HepG2 (cell line): ENCODE data around the gene TOMM20. TPM values are rescaled to one million over a fixed set of nuclear protein-coding genes. Genes with fewer than 3 reads are reported as not detected.

Experiments used
- ATF2 ChIP-seq: sonication (generic); formaldehyde crosslinking; IDR thresholded peaks from 2 replicates; pipeline ENCODE4 v1.4.0; 2020; ENCODE audit warnings: missing genetic modification reagents
- CEBPG ChIP-seq: IDR thresholded peaks from 2 replicates; pipeline ENCODE4 v1.6.1; 2016
- CEBPZ ChIP-seq: IDR thresholded peaks from 2 replicates; pipeline ENCODE4 v1.6.1; 2012; ENCODE audit warnings: low read length, improper control_type of control experiment
- CERS6 ChIP-seq: sonication (generic); formaldehyde crosslinking; IDR thresholded peaks from 2 replicates; pipeline ENCODE4 v1.5.0; 2020; ENCODE audit warnings: missing genetic modification reagents
- DDIT3 ChIP-seq: sonication (generic); formaldehyde crosslinking; IDR thresholded peaks from 2 replicates; pipeline ENCODE4 v1.4.0; 2020; ENCODE audit warnings: mild to moderate bottlenecking, missing genetic modification reagents
- FOXA1 ChIP-seq, 2 experiments: fragments of 450-650 bp in 1 of 2; sonication (generic) in 1 of 2; formaldehyde crosslinking in 1 of 2; IDR thresholded peaks; 2 replicates each; pipeline versions ENCODE4 v1.4.0 to v1.6.1; 2016 to 2020; ENCODE audit warnings: missing genetic modification reagents in 1 of 2
- GZF1 ChIP-seq: sonication (generic); formaldehyde crosslinking; IDR thresholded peaks from 2 replicates; pipeline ENCODE4 v1.5.1; 2020; ENCODE audit warnings: mild to moderate bottlenecking, missing genetic modification reagents
- IRF2 ChIP-seq: IDR thresholded peaks from 2 replicates; pipeline ENCODE4 v1.6.1; 2018; ENCODE audit warnings: missing genetic modification reagents, missing compliant biosample characterization
- JUNB ChIP-seq: sonication (generic); formaldehyde crosslinking; IDR thresholded peaks from 2 replicates; pipeline ENCODE4 v1.8.0; 2022; ENCODE audit warnings: missing genetic modification reagents, mild to moderate bottlenecking, borderline replicate concordance
- MED1 ChIP-seq: sonication (generic); formaldehyde crosslinking; IDR thresholded peaks from 2 replicates; pipeline ENCODE4 v1.4.0; 2020; ENCODE audit warnings: missing genetic modification reagents
- MXD1 ChIP-seq: sonication (generic); formaldehyde crosslinking; IDR thresholded peaks from 2 replicates; pipeline ENCODE4 v1.4.0; 2020; ENCODE audit warnings: mild to moderate bottlenecking, missing genetic modification reagents
- NCOA5 ChIP-seq: sonication (generic); formaldehyde crosslinking; IDR thresholded peaks from 2 replicates; pipeline ENCODE4 v1.4.0; 2020; ENCODE audit warnings: missing genetic modification reagents
- PHB2 ChIP-seq: fragments of 450-650 bp; IDR thresholded peaks from 2 replicates; pipeline ENCODE4 v1.6.1; 2018; ENCODE audit not compliant: partially characterized antibody
- PRDM4 ChIP-seq: sonication (generic); formaldehyde crosslinking; IDR thresholded peaks from 2 replicates; pipeline ENCODE4 v1.9.0; 2021; ENCODE audit warnings: missing genetic modification reagents, borderline replicate concordance
- REXO4 ChIP-seq: sonication (generic); formaldehyde crosslinking; IDR thresholded peaks from 2 replicates; pipeline ENCODE4 v1.8.0; 2022; ENCODE audit warnings: missing genetic modification reagents, mild to moderate bottlenecking, borderline replicate concordance
- SRF ChIP-seq: IDR thresholded peaks from 2 replicates; pipeline ENCODE4 v1.6.1; 2011; ENCODE audit warnings: mild to moderate bottlenecking, low read depth, low read length, moderate library complexity
- TFDP2 ChIP-seq: sonication (generic); formaldehyde crosslinking; IDR thresholded peaks from 2 replicates; pipeline ENCODE4 v1.4.0; 2020; ENCODE audit warnings: missing genetic modification reagents
- ZNF232 ChIP-seq: sonication (generic); formaldehyde crosslinking; IDR thresholded peaks from 2 replicates; pipeline ENCODE4 v1.4.0; 2020; ENCODE audit warnings: missing genetic modification reagents, borderline replicate concordance
- ZNF274 ChIP-seq: sonication (generic); formaldehyde crosslinking; IDR thresholded peaks from 2 replicates; pipeline ENCODE4 v1.5.1; 2020; ENCODE audit warnings: mild to moderate bottlenecking, missing genetic modification reagents
- ZNF510 ChIP-seq: sonication (generic); formaldehyde crosslinking; IDR thresholded peaks from 2 replicates; pipeline ENCODE4 v1.4.0; 2020; ENCODE audit warnings: low read depth, mild to moderate bottlenecking, missing genetic modification reagents
- ZNF547 ChIP-seq: sonication (generic); formaldehyde crosslinking; IDR thresholded peaks from 2 replicates; pipeline ENCODE4 v1.5.1; 2020; ENCODE audit warnings: mild to moderate bottlenecking, missing genetic modification reagents
- polyA plus RNA-seq, 8 experiments: library from polyadenylated mRNA; depleted of rRNA in 3 of 8; stranded (reverse) in 7 of 8; unstranded in 1 of 8; fragments of >200 nt; fragmentation: Illumina TruSeq in 4 of 8; extraction: Trizol in 4 of 8; gene quantifications; 2 replicates each; pipeline versions ENCODE4 v1.2.1 to v1.2.3, GENCODE V29; 2011 to 2016; ENCODE audit warnings: low read depth in 4 of 8, missing spikeins in 1 of 8, mixed read lengths in 1 of 8; ENCODE audit not compliant: insufficient read depth in 1 of 8
- total RNA-seq, 5 experiments: library from RNA; depleted of rRNA; stranded (reverse); fragments of >200 nt; fragmentation: Illumina TruSeq; extraction: Trizol; gene quantifications; 2 replicates each; pipeline ENCODE4 v1.2.3, GENCODE V29; 2016; ENCODE audit warnings: low read depth in 1 of 5

The TOMM20 gene
- total and polyA plus RNA-seq, 2 of the 13 experiments (the other 11 are each of a cell fraction or from before 2014, with no cell fraction given), result 153 to 376 TPM

GRCh38 chr1:235074523-235075047 is 54.1 kb downstream of the TOMM20 start (continued):
- TF ChIP-seq CEBPZ, result no peak
- TF ChIP-seq ZNF232 (CRISPR knock-in tag), result no peak
- no peak for TF ChIP-seq ATF2 (CRISPR knock-in tag)
- TF ChIP-seq ZNF274 (CRISPR knock-in tag), result no peak
- TF ChIP-seq GZF1, result no peak
- no peak for TF ChIP-seq DDIT3 (CRISPR knock-in tag)
- TF ChIP-seq REXO4 (CRISPR knock-in tag), result no peak
- no peak for TF ChIP-seq SRF
- TF ChIP-seq ZNF510 (CRISPR knock-in tag), result no peak
- no peak for TF ChIP-seq NCOA5 (CRISPR knock-in tag)
- TF ChIP-seq MXD1 (CRISPR knock-in tag), result no peak
- no peak for TF ChIP-seq CERS6
- TF ChIP-seq CEBPG, result no peak
- no peak for TF ChIP-seq PHB2
- no peak for TF ChIP-seq ZNF547
- TF ChIP-seq FOXA1 (IDR thresholded peaks at IDR 0.05), result no peak
- TF ChIP-seq FOXA1 (CRISPR knock-in tag; IDR thresholded peaks at IDR 0.05), result peak; percentile 61
- TF ChIP-seq MED1 (CRISPR knock-in tag), result no peak
- TF ChIP-seq JUNB, result no peak
- no peak; the same call in 1 of the 2 replicates for TF ChIP-seq TFDP2
- no peak for TF ChIP-seq IRF2
- no peak for TF ChIP-seq PRDM4 (CRISPR knock-in tag)
